ENCODE measurements around the gene SERPIND1. TPM values are rescaled to one million over a fixed set of nuclear protein-coding genes. Genes with fewer than 3 reads are reported as not detected.
"Not testable (repeated sequence)": the region's sequence is repeated elsewhere in the genome, so short reads cannot be mapped to it uniquely, and the experiment has no call there.

The SERPIND1 gene, protein sequence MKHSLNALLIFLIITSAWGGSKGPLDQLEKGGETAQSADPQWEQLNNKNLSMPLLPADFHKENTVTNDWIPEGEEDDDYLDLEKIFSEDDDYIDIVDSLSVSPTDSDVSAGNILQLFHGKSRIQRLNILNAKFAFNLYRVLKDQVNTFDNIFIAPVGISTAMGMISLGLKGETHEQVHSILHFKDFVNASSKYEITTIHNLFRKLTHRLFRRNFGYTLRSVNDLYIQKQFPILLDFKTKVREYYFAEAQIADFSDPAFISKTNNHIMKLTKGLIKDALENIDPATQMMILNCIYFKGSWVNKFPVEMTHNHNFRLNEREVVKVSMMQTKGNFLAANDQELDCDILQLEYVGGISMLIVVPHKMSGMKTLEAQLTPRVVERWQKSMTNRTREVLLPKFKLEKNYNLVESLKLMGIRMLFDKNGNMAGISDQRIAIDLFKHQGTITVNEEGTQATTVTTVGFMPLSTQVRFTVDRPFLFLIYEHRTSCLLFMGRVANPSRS
- total RNA-seq (2014; rRNA removed; shearing (Covaris generic); ENCODE audit: low replicate concordance) = not detected in 2 replicates

- Histone ChIP-seq H3K27me3 (no peaks in the 10 kb centered on the region), H3K9me3 (no peaks in the 10 kb centered on the region), H3K4me3 (no peak within 1 kb of the TSS), H3K36me3 (no peaks in the 10 kb centered on the region; the same call in 1 of the 2 replicates)
- DNase-seq = no peak
Observed at GRCh38 chr22:20773793-20774212, at the start of gene SERPIND1. Gene SERPIND1 (plus strand): TSS chr22:20774113. CDS start chr22:20779313, 5,200 bp downstream.

GRCh38 chr22:20724676-20725454 is 49.0 kb upstream of the SERPIND1 start:
- DNase-seq = no peak
- Histone ChIP-seq H3K4me3 (no peak overlapping the region), H3K36me3 (peaks cover 5% of the 10 kb centered on the region), H3K9me3 (no peaks in the 10 kb centered on the region), H3K27me3 (no peaks in the 10 kb centered on the region)

DNA sequence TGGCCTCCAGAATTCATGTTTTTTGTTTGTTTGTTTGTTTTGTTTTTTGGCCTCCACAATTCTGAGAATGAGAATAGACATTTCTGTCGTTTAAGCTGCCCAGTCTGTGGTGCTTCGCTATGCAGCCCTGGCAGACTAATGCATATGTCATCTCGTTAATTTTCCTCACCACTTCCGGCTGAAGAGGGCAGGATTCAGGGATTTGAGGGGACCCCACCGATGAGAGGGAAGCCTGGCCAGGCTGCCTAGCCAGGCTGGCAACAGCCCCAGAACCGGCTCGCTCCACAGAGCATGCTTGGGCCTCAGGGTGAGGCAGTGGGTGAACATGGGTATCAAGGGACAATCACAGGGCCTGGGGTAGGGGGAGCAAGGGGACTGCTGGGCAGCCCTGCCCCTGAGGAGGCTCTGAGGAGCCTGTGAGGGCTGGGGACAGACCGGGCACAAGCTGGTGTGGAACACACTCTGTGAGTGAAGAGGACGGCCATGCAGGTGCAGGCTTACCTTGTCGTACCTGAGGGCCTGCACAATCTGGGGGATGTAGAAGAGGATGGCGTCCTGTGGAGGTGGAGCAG is 47.8 kb upstream of the SERPIND1 start:
- Histone ChIP-seq H3K27me3 (no peaks in the 10 kb centered on the region), H3K9me3 (no peaks in the 10 kb centered on the region), H3K36me3 (peaks cover 5% of the 10 kb centered on the region), H3K4me3 (no peak overlapping the region)
- DNase-seq = peak; percentile 15

DNA sequence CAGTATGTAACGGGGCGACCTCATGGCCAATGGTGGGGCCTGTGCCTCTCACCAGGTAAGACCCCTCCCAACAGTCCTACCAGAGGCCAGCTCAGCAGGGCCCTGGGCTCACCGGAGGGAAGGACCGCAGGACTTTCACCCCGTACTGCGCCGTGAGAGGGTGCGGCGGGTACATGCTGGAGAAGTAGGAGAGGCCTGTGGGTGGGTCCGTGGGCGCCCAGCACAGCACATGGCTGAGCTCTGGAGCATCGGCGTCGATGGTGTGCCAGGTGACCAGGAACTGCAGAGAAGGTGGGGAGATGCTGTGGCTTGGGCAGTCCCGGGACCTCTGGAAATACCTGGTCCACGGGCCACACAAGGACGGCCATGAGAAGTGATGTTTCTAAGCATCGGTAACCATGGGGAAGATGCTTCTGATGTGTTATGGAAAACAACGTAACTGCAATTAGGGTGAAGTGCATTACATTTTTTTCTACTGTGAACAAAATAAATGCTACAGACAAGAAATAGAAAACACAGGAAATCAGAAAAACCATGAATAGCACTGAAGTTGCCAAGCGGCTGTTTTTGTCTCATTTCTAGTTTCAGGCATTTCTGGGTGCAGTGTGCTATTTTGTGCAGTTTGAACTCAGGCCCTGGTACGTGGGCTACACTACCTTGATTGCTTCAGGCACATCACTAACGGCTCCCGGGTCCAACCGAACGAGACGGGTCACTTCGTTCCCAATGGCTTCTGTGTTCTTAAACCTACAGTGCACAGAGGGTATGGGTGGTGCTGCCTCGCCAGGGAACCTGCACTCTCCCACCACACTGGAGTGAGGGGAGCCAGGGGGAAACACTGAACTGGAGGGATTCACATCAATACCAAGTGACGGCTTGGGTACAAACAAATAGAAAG is 46.5 kb upstream of the SERPIND1 start:
- Histone ChIP-seq H3K4me3 (no peak overlapping the region), H3K36me3 (peaks cover 5% of the 10 kb centered on the region), H3K9me3 (no peaks in the 10 kb centered on the region), H3K27me3 (no peaks in the 10 kb centered on the region)
- no peak for DNase-seq

GRCh38 chr22:20728523-20729190 is 45.3 kb upstream of the SERPIND1 start:
- Histone ChIP-seq H3K4me3 (no peak overlapping the region), H3K27me3 (no peaks in the 10 kb centered on the region), H3K9me3 (no peaks in the 10 kb centered on the region), H3K36me3 (peaks cover 5% of the 10 kb centered on the region)
- DNase-seq = no peak

DNA sequence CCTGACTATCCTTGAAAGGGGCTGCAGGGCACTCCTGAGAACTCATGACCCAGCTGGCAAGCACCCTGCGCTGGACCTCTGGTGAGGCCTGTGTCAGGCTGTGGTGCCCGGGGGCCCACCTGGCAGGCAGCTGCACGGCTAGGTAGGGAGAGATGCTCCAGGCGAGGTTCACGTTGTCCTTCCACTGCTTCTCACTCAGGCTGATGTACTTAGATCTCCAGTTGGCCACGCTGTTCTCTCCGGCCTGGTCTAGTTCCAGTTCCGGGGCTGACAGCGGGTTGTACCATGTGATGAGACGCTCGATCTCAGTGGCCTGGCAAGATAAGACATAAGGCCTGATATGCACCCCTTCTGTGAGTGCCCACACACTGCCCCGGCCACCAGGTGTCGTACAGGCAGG is 44.7 kb upstream of the SERPIND1 start:
- no peaks in the 10 kb centered on the region for H3K27me3 ChIP-seq
- H3K4me3 ChIP-seq = no peak overlapping the region
- H3K9me3 ChIP-seq = no peaks in the 10 kb centered on the region
- no peak for DNase-seq
- H3K36me3 ChIP-seq = peaks cover 5% of the 10 kb centered on the region

DNA sequence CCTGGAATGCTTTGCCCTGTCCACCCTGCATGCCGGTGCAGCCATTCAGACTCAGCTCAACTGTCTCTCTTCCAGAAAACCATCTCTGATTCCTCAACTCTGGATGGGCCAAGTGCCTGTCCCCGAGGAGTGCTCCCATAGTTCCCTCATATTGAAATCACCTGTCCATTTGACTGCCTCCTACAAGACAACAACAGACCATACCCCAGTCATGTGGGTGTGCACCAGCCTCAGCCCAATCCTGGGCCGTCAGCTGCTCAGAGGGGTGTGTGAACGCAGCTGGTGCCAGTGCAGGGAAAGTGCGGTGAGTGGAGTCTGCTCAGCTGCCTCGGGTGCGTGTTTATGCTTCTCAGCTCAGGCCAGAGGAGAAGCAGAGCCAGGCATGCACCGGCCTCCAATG is 41.5 kb upstream of the SERPIND1 start:
- H3K9me3 ChIP-seq, DNase-seq, H3K4me3 ChIP-seq, H3K27me3 ChIP-seq, H3K36me3 ChIP-seq: not testable (repeated sequence)

GRCh38 chr22:20735356-20736162 is 38.4 kb upstream of the SERPIND1 start:
- DNase-seq, H3K4me3 ChIP-seq, H3K27me3 ChIP-seq, H3K9me3 ChIP-seq, H3K36me3 ChIP-seq: not testable (repeated sequence)

- not testable (repeated sequence) for DNase-seq, H3K4me3 ChIP-seq, H3K27me3 ChIP-seq
- peaks cover 12% of the 10 kb centered on the region for H3K9me3 ChIP-seq
- peaks cover 22% of the 10 kb centered on the region for H3K36me3 ChIP-seq
Observed at GRCh38 chr22:20736891-20737290, 37.0 kb upstream of the SERPIND1 start.

- H3K36me3 ChIP-seq = peaks cover 36% of the 10 kb centered on the region
- peaks cover 12% of the 10 kb centered on the region for H3K9me3 ChIP-seq
- no peak for DNase-seq
- no peak overlapping the region for H3K4me3 ChIP-seq
- no peaks in the 10 kb centered on the region for H3K27me3 ChIP-seq
Observed at GRCh38 chr22:20738394-20739089, 35.4 kb upstream of the SERPIND1 start.

DNA sequence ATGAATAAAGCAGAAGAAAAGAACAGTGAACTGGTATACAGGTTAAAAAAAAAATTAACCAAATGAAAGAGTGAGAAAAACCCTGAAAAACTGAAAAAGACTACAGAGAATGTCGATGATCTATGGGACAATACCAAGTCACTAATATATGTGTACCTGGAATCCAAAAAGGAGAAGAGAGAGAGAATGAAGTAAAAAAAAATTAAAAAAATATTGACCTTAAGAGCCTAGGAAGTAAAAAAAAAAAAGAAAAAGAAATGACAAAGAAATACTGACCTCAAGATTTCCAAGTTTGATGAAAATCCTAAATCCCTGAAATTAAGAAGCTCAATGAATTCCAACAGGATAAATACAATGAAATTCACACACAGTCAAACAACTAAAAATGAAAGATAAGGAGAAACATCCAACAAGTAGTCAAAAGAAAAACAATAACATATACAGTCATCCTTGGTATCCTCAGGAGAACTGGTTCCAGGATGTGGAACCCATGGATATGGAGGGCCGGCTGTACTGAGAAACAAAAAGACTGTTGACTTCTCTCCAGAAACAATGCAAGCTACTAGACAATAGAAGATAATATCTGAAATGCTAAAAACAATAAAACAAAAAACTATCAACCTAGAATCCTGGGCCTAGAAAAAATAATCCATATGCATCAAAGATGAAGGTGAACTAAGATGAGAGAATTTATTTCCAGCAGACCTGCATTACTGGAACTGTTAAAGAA is 33.5 kb upstream of the SERPIND1 start:
- DNase-seq = no peak
- Histone ChIP-seq H3K9me3 (peaks cover 12% of the 10 kb centered on the region), H3K36me3 (peaks cover 47% of the 10 kb centered on the region), H3K4me3 (no peak overlapping the region), H3K27me3 (no peaks in the 10 kb centered on the region)

- Histone ChIP-seq H3K36me3 (peaks cover 47% of the 10 kb centered on the region), H3K4me3 (no peak overlapping the region), H3K9me3 (peaks cover 12% of the 10 kb centered on the region), H3K27me3 (no peaks in the 10 kb centered on the region)
- DNase-seq = no peak
Observed at GRCh38 chr22:20741008-20741633, 32.8 kb upstream of the SERPIND1 start.

- peaks cover 47% of the 10 kb centered on the region for H3K36me3 ChIP-seq
- no peaks in the 10 kb centered on the region for H3K27me3 ChIP-seq
- no peak for DNase-seq
- H3K4me3 ChIP-seq = no peak overlapping the region
- H3K9me3 ChIP-seq = peaks cover 12% of the 10 kb centered on the region
Observed at GRCh38 chr22:20741634-20742581, 32.0 kb upstream of the SERPIND1 start.
